ENCODE data around the gene TNFRSF18. TPM values are rescaled to one million over a fixed set of nuclear protein-coding genes. Genes with fewer than 3 reads are reported as not detected.

Gene TNFRSF18
- total RNA-seq, 4 donors from 2014 or later: 0.44 to 2.6 TPM; not detected in 2

- TF ChIP-seq, protein P1, sequence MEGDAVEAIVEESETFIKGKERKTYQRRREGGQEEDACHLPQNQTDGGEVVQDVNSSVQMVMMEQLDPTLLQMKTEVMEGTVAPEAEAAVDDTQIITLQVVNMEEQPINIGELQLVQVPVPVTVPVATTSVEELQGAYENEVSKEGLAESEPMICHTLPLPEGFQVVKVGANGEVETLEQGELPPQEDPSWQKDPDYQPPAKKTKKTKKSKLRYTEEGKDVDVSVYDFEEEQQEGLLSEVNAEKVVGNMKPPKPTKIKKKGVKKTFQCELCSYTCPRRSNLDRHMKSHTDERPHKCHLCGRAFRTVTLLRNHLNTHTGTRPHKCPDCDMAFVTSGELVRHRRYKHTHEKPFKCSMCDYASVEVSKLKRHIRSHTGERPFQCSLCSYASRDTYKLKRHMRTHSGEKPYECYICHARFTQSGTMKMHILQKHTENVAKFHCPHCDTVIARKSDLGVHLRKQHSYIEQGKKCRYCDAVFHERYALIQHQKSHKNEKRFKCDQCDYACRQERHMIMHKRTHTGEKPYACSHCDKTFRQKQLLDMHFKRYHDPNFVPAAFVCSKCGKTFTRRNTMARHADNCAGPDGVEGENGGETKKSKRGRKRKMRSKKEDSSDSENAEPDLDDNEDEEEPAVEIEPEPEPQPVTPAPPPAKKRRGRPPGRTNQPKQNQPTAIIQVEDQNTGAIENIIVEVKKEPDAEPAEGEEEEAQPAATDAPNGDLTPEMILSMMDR (IDR thresholded peaks at IDR 0.05; ENCODE audit: low read depth): no peak
Measured at GRCh38 chr1:1157033-1157365, 49.4 kb downstream of the TNFRSF18 start.

DNA sequence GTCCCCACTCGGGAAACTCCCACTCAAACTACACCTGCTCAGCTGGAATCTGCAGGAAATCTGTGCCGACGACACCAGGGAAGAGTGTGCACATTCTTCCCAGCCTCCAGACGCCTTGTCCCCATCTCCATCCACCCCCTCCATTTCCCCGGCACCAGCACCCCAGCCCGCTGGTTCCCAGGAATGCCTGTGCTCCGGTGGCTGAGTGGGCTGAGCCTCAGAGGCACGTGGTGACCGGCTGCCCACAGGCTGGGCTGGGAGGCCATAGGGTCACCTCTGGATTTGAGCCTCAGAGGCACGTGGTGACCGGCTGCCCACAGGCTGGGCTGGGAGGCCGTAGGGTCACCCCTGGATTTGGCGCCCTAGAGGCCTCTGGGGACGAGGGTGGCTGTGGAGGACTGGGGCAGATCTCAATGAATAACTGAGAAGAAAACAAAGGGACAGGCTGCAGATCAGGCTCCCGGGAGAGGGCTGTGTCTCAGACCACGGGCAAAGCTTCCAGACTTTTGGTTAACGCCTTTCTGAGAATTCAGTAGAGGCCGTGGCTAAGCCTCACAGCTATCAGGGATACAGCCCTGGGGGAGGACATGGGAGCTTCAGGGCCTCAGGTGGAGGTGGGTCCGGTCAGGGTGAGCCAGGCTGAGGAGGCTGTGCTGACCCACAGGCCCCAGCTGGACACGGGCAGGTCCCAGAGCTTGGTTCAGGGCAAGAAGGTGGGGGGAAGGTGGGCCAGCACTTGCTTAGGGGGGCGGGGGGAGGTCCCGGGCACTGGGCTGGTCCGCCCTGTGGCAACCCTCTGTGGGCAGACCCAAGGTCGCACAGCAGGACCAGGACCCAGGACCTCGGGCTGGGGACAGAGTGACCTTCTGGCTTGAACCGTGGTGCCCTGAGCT is 50.0 kb downstream of the TNFRSF18 start:
- TF ChIP-seq, protein P1 (IDR thresholded peaks at IDR 0.05; ENCODE audit: low read depth): no peak

DNA sequence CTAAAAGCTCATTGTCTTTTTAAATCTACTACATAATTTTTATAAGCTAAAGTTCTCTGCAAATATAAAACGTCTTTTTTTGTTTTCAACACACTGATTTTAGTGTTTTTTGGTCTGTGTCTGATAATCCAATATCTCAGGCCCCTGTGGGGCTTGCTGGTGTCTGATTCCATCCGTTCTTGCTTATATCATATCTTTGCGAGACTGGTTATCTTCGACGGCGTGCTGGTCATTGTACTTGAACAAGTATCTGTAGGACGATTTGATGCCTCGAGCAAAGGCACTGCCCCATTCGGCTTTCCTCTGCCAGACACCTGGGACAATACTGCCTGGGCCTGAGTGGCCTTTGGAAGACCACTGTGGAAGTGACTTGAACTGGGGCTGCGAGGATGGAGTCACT is 51.1 kb downstream of the TNFRSF18 start:
- TF ChIP-seq, protein P1 (IDR thresholded peaks at IDR 0.05; ENCODE audit: low read depth): no peak

DNA sequence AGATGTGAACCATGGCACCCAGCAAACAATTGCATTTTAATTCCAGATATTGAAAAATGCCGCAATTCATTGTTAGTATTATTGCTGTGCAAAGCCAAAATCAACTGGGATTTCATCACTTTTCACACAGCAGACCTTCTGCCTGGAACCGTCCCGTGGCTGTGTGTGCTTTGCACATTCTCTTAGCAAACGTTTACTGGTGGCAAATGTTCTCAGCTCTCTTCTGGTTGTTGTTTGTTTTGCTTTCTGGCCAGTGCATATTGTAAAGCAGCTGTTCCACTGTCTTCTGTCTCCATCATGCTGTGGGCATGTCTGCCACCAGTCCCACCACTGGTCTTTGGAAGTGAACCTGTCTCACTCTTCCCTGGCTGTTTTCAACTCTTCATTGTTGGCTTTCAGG is 52.5 kb downstream of the TNFRSF18 start:
- TF ChIP-seq, protein P1 (IDR thresholded peaks at IDR 0.05; ENCODE audit: low read depth): no peak

Small RNA genes lying within 50 kb of the gene (small RNA-seq; reads per million reads assigned to genes)
- gene MIR200A: not detected
- gene MIR200B: 1.3 reads per million, percentile 13 among the genes with 10 or more reads in this experiment
- gene MIR429: not detected

Other genes with a start within 250 kb of the TNFRSF18 start
- 10 to 100 TPM; 17.8 to 45.4 (median 23.5) TPM for gene NOC2L, start 247.3 kb downstream of the TNFRSF18 start, total RNA-seq
- gene KLHL17, start 246.0 kb downstream of the TNFRSF18 start, total RNA-seq: 1 to 10 TPM; 4.4 to 10.0 (median 5.0) TPM
- gene PLEKHN1, start 240.1 kb downstream of the TNFRSF18 start, total RNA-seq: under 1 TPM in 1 of 4 donors, not detected in 3; 0.33 TPM
- gene PERM1, start 224.5 kb downstream of the TNFRSF18 start, total RNA-seq: under 1 TPM in 1 of 4 donors, not detected in 3; 0.94 TPM
- 10 to 100 TPM in 1 of 4 donors, 1 to 10 TPM in 3; 6.4 to 12.8 (median 7.2) TPM for gene HES4, start 206.5 kb downstream of the TNFRSF18 start, total RNA-seq
- 10 to 100 TPM; 20.0 to 73.3 (median 33.8) TPM for gene ISG15, start 193.1 kb downstream of the TNFRSF18 start, total RNA-seq
- gene AGRN, start 186.5 kb downstream of the TNFRSF18 start, total RNA-seq: 10 to 100 TPM in 2 of 4 donors, 1 to 10 TPM in 2; 3.8 to 13.2 (median 10.5) TPM
- gene RNF223, start 132.3 kb downstream of the TNFRSF18 start, total RNA-seq: not detected
- gene C1orf159, start 90.5 kb downstream of the TNFRSF18 start, total RNA-seq: 10 to 100 TPM in 1 of 4 donors, 1 to 10 TPM in 3; 3.7 to 14.7 (median 7.2) TPM
- gene TTLL10, start 32.7 kb downstream of the TNFRSF18 start, total RNA-seq: under 1 TPM in 1 of 4 donors, not detected in 3; 0.19 TPM
- gene TNFRSF4, start 7.6 kb upstream of the TNFRSF18 start, total RNA-seq: 1 to 10 TPM in 2 of 4 donors, under 1 TPM in 1, not detected in 1; 0.68 to 4.7 (median 1.6) TPM
- 100 to 1,000 TPM in 2 of 4 donors, 10 to 100 TPM in 2; 42.6 to 143 (median 87.8) TPM for gene SDF4, start 25.4 kb upstream of the TNFRSF18 start, total RNA-seq
- gene B3GALT6, start 25.6 kb upstream of the TNFRSF18 start, total RNA-seq: 10 to 100 TPM in 1 of 4 donors, 1 to 10 TPM in 3; 7.2 to 13.9 (median 7.8) TPM
- 1 to 10 TPM in 3 of 4 donors, not detected in 1; 1.1 to 2.3 (median 1.4) TPM for gene C1QTNF12, start 40.1 kb upstream of the TNFRSF18 start, total RNA-seq
- gene UBE2J2, start 67.3 kb upstream of the TNFRSF18 start, total RNA-seq: 10 to 100 TPM; 20.1 to 35.4 (median 33.5) TPM
- 1 to 10 TPM in 3 of 4 donors, under 1 TPM in 1; 0.82 to 4.1 (median 1.5) TPM for gene SCNN1D, start 73.8 kb upstream of the TNFRSF18 start, total RNA-seq
- gene ACAP3, start 101.3 kb upstream of the TNFRSF18 start, total RNA-seq: 10 to 100 TPM; 13.4 to 43.3 (median 18.8) TPM
- 10 to 100 TPM in 3 of 4 donors, 1 to 10 TPM in 1; 7.2 to 12.9 (median 10.9) TPM for gene PUSL1, start 102.0 kb upstream of the TNFRSF18 start, total RNA-seq
- gene INTS11, start 118.1 kb upstream of the TNFRSF18 start, total RNA-seq: 100 to 1,000 TPM in 1 of 4 donors, 10 to 100 TPM in 3; 50.5 to 122 (median 60.6) TPM
- 10 to 100 TPM in 1 of 4 donors, 1 to 10 TPM in 3; 4.9 to 33.0 (median 9.4) TPM for gene CPTP, start 118.2 kb upstream of the TNFRSF18 start, total RNA-seq
- gene TAS1R3, start 124.7 kb upstream of the TNFRSF18 start, total RNA-seq: under 1 TPM in 2 of 4 donors, not detected in 2; 0.22 to 0.75 TPM
- gene DVL1, start 142.8 kb upstream of the TNFRSF18 start, total RNA-seq: 10 to 100 TPM; 26.2 to 80.3 (median 39.5) TPM
- 100 to 1,000 TPM in 3 of 4 donors, 10 to 100 TPM in 1; 48.8 to 226 (median 163) TPM for gene MXRA8, start 152.0 kb upstream of the TNFRSF18 start, total RNA-seq
- 100 to 1,000 TPM in 1 of 4 donors, 10 to 100 TPM in 3; 53.6 to 153 (median 83.5) TPM for gene AURKAIP1, start 168.6 kb upstream of the TNFRSF18 start, total RNA-seq
- 100 to 1,000 TPM; 146 to 268 (median 194) TPM for gene CCNL2, start 192.7 kb upstream of the TNFRSF18 start, total RNA-seq
- 100 to 1,000 TPM in 3 of 4 donors, 10 to 100 TPM in 1; 87.9 to 222 (median 116) TPM for gene MRPL20, start 200.7 kb upstream of the TNFRSF18 start, total RNA-seq
- 10 to 100 TPM in 2 of 4 donors, 1 to 10 TPM in 2; 4.1 to 15.4 (median 8.7) TPM for gene ANKRD65, start 214.7 kb upstream of the TNFRSF18 start, total RNA-seq
- gene VWA1, start 229.1 kb upstream of the TNFRSF18 start, total RNA-seq: 10 to 100 TPM in 2 of 4 donors, 1 to 10 TPM in 2; 6.0 to 21.3 (median 10.3) TPM
- under 1 TPM in 1 of 4 donors, not detected in 3; 0.19 TPM for gene ATAD3C, start 243.1 kb upstream of the TNFRSF18 start, total RNA-seq

All from subcutaneous adipose tissue (tissue), 4 donors.